HepG2 (cell line): Measurements from ENCODE around the gene CLEC20A. TPM values are rescaled to one million over a fixed set of nuclear protein-coding genes. Genes with fewer than 3 reads are reported as not detected.
A peak's percentile ranks its signal among the peaks of the same experiment; 100 is the strongest.

Source experiments
- CSRNP2 ChIP-seq: sonication (generic); formaldehyde crosslinking; conservative IDR thresholded peaks from 2 replicates; pipeline ENCODE4 v1.8.0; 2022; ENCODE audit warnings: low read depth, missing genetic modification reagents
- DMAP1 ChIP-seq: IDR thresholded peaks from 2 replicates; pipeline ENCODE4 v1.6.1; 2016
- GABPA ChIP-seq, 2 experiments: IDR thresholded peaks; 2 replicates each; pipeline ENCODE4 v1.6.1; 2011 to 2016; ENCODE audit warnings: low read depth in 2 of 2, low read length in 1 of 2, missing biosample characterization in 1 of 2, missing genetic modification characterization in 1 of 2
- IRX3 ChIP-seq: sonication (generic); formaldehyde crosslinking; IDR thresholded peaks from 2 replicates; pipeline ENCODE4 v1.8.1; 2023; ENCODE audit warnings: mild to moderate bottlenecking, low read depth, missing genetic modification reagents, borderline replicate concordance
- KLF12 ChIP-seq: sonication (generic); formaldehyde crosslinking; IDR thresholded peaks from 2 replicates; pipeline ENCODE4 v1.4.0; 2020; ENCODE audit warnings: missing genetic modification reagents, borderline replicate concordance
- MED8 ChIP-seq: sonication (generic); formaldehyde crosslinking; IDR thresholded peaks from 2 replicates; pipeline ENCODE4 v1.8.1; 2023; ENCODE audit warnings: mild to moderate bottlenecking, missing genetic modification reagents; ENCODE audit not compliant: insufficient replicate concordance
- MTF1 ChIP-seq: sonication (generic); formaldehyde crosslinking; IDR thresholded peaks from 2 replicates; pipeline ENCODE4 v1.5.0; 2020; ENCODE audit warnings: missing genetic modification reagents
- MXD3 ChIP-seq: IDR thresholded peaks from 2 replicates; pipeline ENCODE4 v1.6.1; 2016; ENCODE audit warnings: mild to moderate bottlenecking, missing biosample characterization, missing genetic modification reagents
- NCOA2 ChIP-seq: sonication (generic); formaldehyde crosslinking; IDR thresholded peaks from 2 replicates; pipeline ENCODE4 v1.8.0; 2022; ENCODE audit warnings: inconsistent platforms
- NFAT5 ChIP-seq: sonication (generic); formaldehyde crosslinking; IDR thresholded peaks from 2 replicates; pipeline ENCODE4 v1.4.0; 2020; ENCODE audit warnings: missing genetic modification reagents
- NR2C2 ChIP-seq: sonication (generic); formaldehyde crosslinking; IDR thresholded peaks from 2 replicates; pipeline ENCODE4 v1.4.0; 2020; ENCODE audit warnings: missing genetic modification reagents, mild to moderate bottlenecking, moderate library complexity, borderline replicate concordance
- SP5 ChIP-seq: IDR thresholded peaks from 2 replicates; pipeline ENCODE4 v1.6.1; 2016; ENCODE audit warnings: low read depth, borderline replicate concordance
- SRSF4 ChIP-seq: fragments of 200-400 bp; formaldehyde crosslinking; IDR thresholded peaks from one replicate; pipeline ENCODE4 v1.6.1; 2018; ENCODE audit warnings: mild to moderate bottlenecking, low read depth, low read length, moderate library complexity; ENCODE audit not compliant: poor library complexity, severe bottlenecking
- TERF1 ChIP-seq: sonication (generic); formaldehyde crosslinking; IDR thresholded peaks from 2 replicates; pipeline ENCODE4 v1.8.0; 2022; ENCODE audit warnings: mild to moderate bottlenecking, missing genetic modification reagents, moderate library complexity
- TIGD3 ChIP-seq: sonication (generic); formaldehyde crosslinking; IDR thresholded peaks from 2 replicates; pipeline ENCODE4 v1.5.1; 2020; ENCODE audit warnings: mild to moderate bottlenecking, missing genetic modification reagents, borderline replicate concordance
- ZNF160 ChIP-seq: sonication (generic); formaldehyde crosslinking; IDR thresholded peaks from 2 replicates; pipeline ENCODE4 v1.8.0; 2022; ENCODE audit warnings: mild to moderate bottlenecking, inconsistent platforms, missing genetic modification reagents
- ZNF331 ChIP-seq: sonication (generic); formaldehyde crosslinking; IDR thresholded peaks from 2 replicates; pipeline ENCODE4 v1.4.0; 2020; ENCODE audit warnings: missing genetic modification reagents
- ZNF547 ChIP-seq: sonication (generic); formaldehyde crosslinking; IDR thresholded peaks from 2 replicates; pipeline ENCODE4 v1.5.1; 2020; ENCODE audit warnings: mild to moderate bottlenecking, missing genetic modification reagents
- ZNF549 ChIP-seq: sonication (generic); formaldehyde crosslinking; IDR thresholded peaks from 2 replicates; pipeline ENCODE4 v1.5.0; 2020; ENCODE audit warnings: missing genetic modification reagents
- ZNF773 ChIP-seq: sonication (generic); formaldehyde crosslinking; IDR thresholded peaks from 2 replicates; pipeline ENCODE4 v1.4.0; 2020; ENCODE audit warnings: missing genetic modification reagents, borderline replicate concordance
- polyA plus RNA-seq, 8 experiments: library from polyadenylated mRNA; depleted of rRNA in 3 of 8; stranded (reverse) in 7 of 8; unstranded in 1 of 8; fragments of >200 nt; fragmentation: Illumina TruSeq in 4 of 8; extraction: Trizol in 4 of 8; gene quantifications; 2 replicates each; pipeline versions ENCODE4 v1.2.1 to v1.2.3, GENCODE V29; 2011 to 2016; ENCODE audit warnings: low read depth in 4 of 8, missing spikeins in 1 of 8, mixed read lengths in 1 of 8; ENCODE audit not compliant: insufficient read depth in 1 of 8
- total RNA-seq, 5 experiments: library from RNA; depleted of rRNA; stranded (reverse); fragments of >200 nt; fragmentation: Illumina TruSeq; extraction: Trizol; gene quantifications; 2 replicates each; pipeline ENCODE4 v1.2.3, GENCODE V29; 2016; ENCODE audit warnings: low read depth in 1 of 5

Gene CLEC20A
- total and polyA plus RNA-seq, 2 of the 13 experiments (the other 11 are each of a cell fraction or from before 2014, with no cell fraction given) = not detected

- TF ChIP-seq ZNF160 (CRISPR knock-in tag) (no peak), ZNF549 (CRISPR knock-in tag) (no peak), CSRNP2 (CRISPR knock-in tag) (no peak), ZNF331 (CRISPR knock-in tag) (no peak), SRSF4 (no peak), TERF1 (CRISPR knock-in tag) (no peak), NFAT5 (CRISPR knock-in tag) (no peak), ZNF547 (CRISPR knock-in tag) (peak; percentile 73), SP5 (CRISPR knock-in tag) (no peak), TIGD3 (CRISPR knock-in tag) (no peak), MED8 (no peak), IRX3 (CRISPR knock-in tag) (0 out of 2 replicates have a peak, but pooled peaks have one; percentile 30), MXD3 (CRISPR knock-in tag) (no peak; the same call in 1 of the 2 replicates), NR2C2 (CRISPR knock-in tag) (no peak), GABPA (IDR thresholded peaks at IDR 0.05; ENCODE audit: low read depth, low read length) (no peak), GABPA (CRISPR knock-in tag; IDR thresholded peaks at IDR 0.05; ENCODE audit: low read depth) (no peak), KLF12 (CRISPR knock-in tag) (peak; percentile 13; the same call in 1 of the 2 replicates), DMAP1 (CRISPR knock-in tag) (no peak; the same call in 1 of the 2 replicates), ZNF773 (CRISPR knock-in tag) (no peak), NCOA2 (CRISPR knock-in tag) (no peak), MTF1 (CRISPR knock-in tag) (no peak)
Observed at GRCh38 chr1:178542554-178543289, 46.0 kb upstream of the CLEC20A start (continued).
